HEK293 (cell line): ENCODE measurements around the gene ISOC2.
A peak's percentile ranks its signal among the peaks of the same experiment; 100 is the strongest.

Experiments
- CTCF ChIA-PET: fragments of 350-600 bp; formaldehyde crosslinking; extraction: SDS; loops from one replicate; lab custom pipeline; 2021; ENCODE audit warnings: antibody characterized with exemption; lab: Yijun Ruan, JAX
- POLR2A ChIA-PET: fragments of 300-600 bp; formaldehyde crosslinking; extraction: SDS; loops from one replicate; lab custom pipeline; 2020; ENCODE audit warnings: antibody characterized with exemption, inconsistent platforms; lab: Yijun Ruan, JAX
- H3K27ac ChIP-seq: fragments of 200-500 bp; sonication (Bioruptor generic); 2 replicates; pipeline ENCODE4 v1.5.1; 2014; ENCODE audit warnings: low read depth, low read length, control low read depth, inconsistent platforms; ENCODE audit errors: extremely low read depth
- H3K36me3 ChIP-seq, 2 experiments: fragments of 200-500 bp in 1 of 2; sonication (Bioruptor generic) in 1 of 2; 1 replicate in 1 of 2; 2 replicates in 1 of 2; pipeline ENCODE4 v1.5.1; 2014 to 2017; ENCODE audit warnings: inconsistent platforms in 2 of 2, low read length in 2 of 2; ENCODE audit not compliant: control insufficient read depth in 2 of 2, insufficient read depth in 1 of 2
- H3K4me1 ChIP-seq: fragments of 200-500 bp; sonication (Bioruptor generic); 2 replicates; pipeline ENCODE4 v1.5.1; 2014; ENCODE audit warnings: mild to moderate bottlenecking, low read length, inconsistent platforms; ENCODE audit not compliant: control insufficient read depth, insufficient read depth
- H3K4me3 ChIP-seq: 2 replicates; pipeline ENCODE4 v1.5.1; 2011; ENCODE audit warnings: low read depth, mild to moderate bottlenecking, control low read depth, low read length, moderate library complexity
- H3K9me3 ChIP-seq: fragments of 200-500 bp; sonication (Bioruptor generic); 2 replicates; pipeline ENCODE4 v1.5.1; 2014; ENCODE audit warnings: low read depth, low read length, inconsistent platforms; ENCODE audit not compliant: control insufficient read depth, insufficient read depth
- HOXD13 ChIP-seq: sonication (generic); formaldehyde crosslinking; IDR thresholded peaks from 2 replicates; pipeline ENCODE4 v1.8.0; 2022; ENCODE audit warnings: missing genetic modification reagents, borderline replicate concordance
- PRDM1 ChIP-seq: fragments of 450-650 bp; formaldehyde crosslinking; IDR thresholded peaks from 2 replicates; pipeline ENCODE4; 2016; ENCODE audit warnings: missing biosample characterization, missing genetic modification characterization
- RBAK ChIP-seq: fragments of 450-650 bp; formaldehyde crosslinking; IDR thresholded peaks from 2 replicates; pipeline ENCODE4 v1.5.1; 2016; ENCODE audit warnings: missing biosample characterization, missing genetic modification characterization
- SCRT1 ChIP-seq: fragments of 450-650 bp; formaldehyde crosslinking; IDR thresholded peaks from 2 replicates; pipeline ENCODE4 v1.5.1; 2016; ENCODE audit warnings: missing biosample characterization, missing genetic modification characterization, borderline replicate concordance
- SCRT2 ChIP-seq: fragments of 450-650 bp; formaldehyde crosslinking; IDR thresholded peaks from 2 replicates; pipeline ENCODE4 v1.5.1; 2016; ENCODE audit warnings: missing biosample characterization, missing genetic modification characterization
- TCF7L2 ChIP-seq: IDR thresholded peaks from 2 replicates; pipeline ENCODE4 v1.6.1; 2011; ENCODE audit warnings: low read depth, mild to moderate bottlenecking, inconsistent platforms, low read length, moderate library complexity, borderline replicate concordance
- ZFP37 ChIP-seq: fragments of 450-650 bp; formaldehyde crosslinking; IDR thresholded peaks from 2 replicates; pipeline ENCODE4 v1.5.1; 2016; ENCODE audit warnings: missing biosample characterization, missing genetic modification characterization
- ZFP69B ChIP-seq: fragments of 450-650 bp; formaldehyde crosslinking; IDR thresholded peaks from 2 replicates; pipeline ENCODE4 v1.5.1; 2016; ENCODE audit warnings: missing biosample characterization, missing genetic modification characterization
- ZNF138 ChIP-seq: fragments of 450-650 bp; formaldehyde crosslinking; IDR thresholded peaks from 2 replicates; pipeline ENCODE4 v1.5.1; 2016; ENCODE audit warnings: missing biosample characterization, missing genetic modification characterization, borderline replicate concordance
- ZNF146 ChIP-seq: fragments of 450-650 bp; formaldehyde crosslinking; IDR thresholded peaks from 2 replicates; pipeline ENCODE4 v1.5.1; 2016; ENCODE audit warnings: missing biosample characterization, missing genetic modification characterization
- ZNF184 ChIP-seq: fragments of 450-650 bp; IDR thresholded peaks from 2 replicates; pipeline ENCODE4 v1.5.1; 2018; ENCODE audit warnings: missing biosample characterization, mild to moderate bottlenecking, missing genetic modification characterization
- ZNF2 ChIP-seq: fragments of 450-650 bp; formaldehyde crosslinking; IDR thresholded peaks from 2 replicates; pipeline ENCODE4 v1.5.1; 2016; ENCODE audit warnings: missing biosample characterization, missing genetic modification characterization
- ZNF274 ChIP-seq, 2 experiments: fragments of 200-500 bp in 1 of 2; fragments of 450-650 bp in 1 of 2; sonication (Bioruptor generic) in 1 of 2; formaldehyde crosslinking in 1 of 2; IDR thresholded peaks; 2 replicates each; pipeline versions ENCODE4 v1.5.1 to v1.6.1; 2014 to 2016; ENCODE audit warnings: borderline replicate concordance in 1 of 2, inconsistent platforms in 1 of 2, low read length in 1 of 2, missing biosample characterization in 1 of 2, missing genetic modification characterization in 1 of 2
- ZNF561 ChIP-seq: fragments of 450-650 bp; IDR thresholded peaks from 2 replicates; pipeline ENCODE4 v1.5.1; 2018; ENCODE audit warnings: missing biosample characterization, missing genetic modification characterization, borderline replicate concordance
- ZNF600 ChIP-seq: fragments of 450-650 bp; formaldehyde crosslinking; IDR thresholded peaks from 2 replicates; pipeline ENCODE4 v1.5.1; 2016; ENCODE audit warnings: missing biosample characterization, missing genetic modification characterization
- ZNF629 ChIP-seq: fragments of 450-650 bp; formaldehyde crosslinking; IDR thresholded peaks from 2 replicates; pipeline ENCODE4 v1.5.1; 2017; ENCODE audit warnings: missing biosample characterization, missing genetic modification characterization
- ZNF785 ChIP-seq: fragments of 450-650 bp; formaldehyde crosslinking; IDR thresholded peaks from 2 replicates; pipeline ENCODE4 v1.5.1; 2016; ENCODE audit warnings: missing biosample characterization, missing genetic modification characterization
- ZNF843 ChIP-seq: fragments of 450-650 bp; formaldehyde crosslinking; IDR thresholded peaks from 2 replicates; pipeline ENCODE4 v1.5.1; 2016; ENCODE audit warnings: missing biosample characterization, missing genetic modification characterization
- TF ChIP-seq, protein P1 (sequence below): fragments of 450-650 bp; formaldehyde crosslinking; IDR thresholded peaks from 2 replicates; pipeline ENCODE4; 2016; ENCODE audit warnings: missing biosample characterization, missing genetic modification characterization
- TF ChIP-seq, protein P2 (sequence below): fragments of 450-650 bp; formaldehyde crosslinking; IDR thresholded peaks from 2 replicates; pipeline ENCODE4 v1.5.1; 2016; ENCODE audit warnings: missing biosample characterization, missing genetic modification characterization

The ISOC2 gene

DNA sequence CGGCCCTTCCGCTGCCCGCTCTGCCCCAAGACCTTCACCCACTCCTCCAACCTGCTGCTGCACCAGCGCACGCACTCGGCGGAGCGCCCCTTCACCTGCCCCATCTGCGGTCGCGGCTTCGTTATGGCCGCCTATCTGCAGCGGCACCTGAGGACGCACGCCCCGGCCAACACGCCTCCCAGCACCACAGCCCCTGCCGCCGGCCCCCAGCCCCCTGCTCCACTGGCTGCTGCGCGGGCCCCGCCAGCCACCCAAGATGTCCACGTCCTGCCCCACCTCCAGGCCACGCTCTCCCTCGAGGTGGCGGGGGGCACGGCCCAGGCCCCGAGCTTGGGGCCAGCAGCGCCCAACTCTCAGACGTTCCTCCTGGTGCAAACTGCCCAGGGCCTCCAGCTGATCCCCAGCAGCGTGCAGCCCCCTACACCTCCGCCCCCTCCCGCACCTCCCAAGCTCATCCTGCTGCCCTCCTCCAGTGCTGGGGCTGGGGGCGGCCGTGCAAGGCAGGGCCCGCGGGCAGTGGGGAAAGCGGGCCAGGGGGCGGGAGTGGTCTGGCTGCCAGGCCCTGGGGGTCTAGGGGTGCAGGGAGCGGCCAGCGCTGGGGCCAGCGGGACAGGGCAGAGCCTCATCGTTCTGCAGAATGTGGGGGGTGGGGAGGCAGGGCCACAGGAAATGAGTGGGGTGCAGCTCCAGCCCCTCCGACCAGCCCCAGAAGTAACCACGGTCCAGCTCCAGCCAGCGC, 21.7 kb upstream of the ISOC2 start:
- Histone ChIP-seq H3K4me1 (peaks cover 23% of the 10 kb centered on the region), H3K36me3 (peaks cover 0 to 9% of the 10 kb centered on the region in 2 experiments; a peak in 1 of 3 replicates), H3K9me3 (no peaks in the 10 kb centered on the region), H3K27ac (no peak overlapping the region), H3K4me3 (no peak overlapping the region)
- TF ChIP-seq ZNF843 (tag by site-specific recombination) (no peak), ZNF600 (tag by site-specific recombination) (peak; percentile 58; the same call in 1 of the 2 replicates), ZNF274 (IDR thresholded peaks at IDR 0.05; ENCODE audit: low read length) (no peak), ZNF274 (tag by site-specific recombination; IDR thresholded peaks at IDR 0.05; ENCODE audit: borderline replicate concordance) (no peak), ZFP69B (tag by site-specific recombination) (no peak)
- CTCF ChIA-PET = interaction anchor here (0.8 to 2.1 kb wide), 2 partner anchors 15 to 21 kb away, joined by 5 to 16 read pairs; no protein-coding TSS in a partner anchor
- POLR2A ChIA-PET = interaction anchor here (1.0 kb wide), 1 partner anchor 21 kb away, joined by 4 read pairs; no protein-coding TSS in a partner anchor

DNA sequence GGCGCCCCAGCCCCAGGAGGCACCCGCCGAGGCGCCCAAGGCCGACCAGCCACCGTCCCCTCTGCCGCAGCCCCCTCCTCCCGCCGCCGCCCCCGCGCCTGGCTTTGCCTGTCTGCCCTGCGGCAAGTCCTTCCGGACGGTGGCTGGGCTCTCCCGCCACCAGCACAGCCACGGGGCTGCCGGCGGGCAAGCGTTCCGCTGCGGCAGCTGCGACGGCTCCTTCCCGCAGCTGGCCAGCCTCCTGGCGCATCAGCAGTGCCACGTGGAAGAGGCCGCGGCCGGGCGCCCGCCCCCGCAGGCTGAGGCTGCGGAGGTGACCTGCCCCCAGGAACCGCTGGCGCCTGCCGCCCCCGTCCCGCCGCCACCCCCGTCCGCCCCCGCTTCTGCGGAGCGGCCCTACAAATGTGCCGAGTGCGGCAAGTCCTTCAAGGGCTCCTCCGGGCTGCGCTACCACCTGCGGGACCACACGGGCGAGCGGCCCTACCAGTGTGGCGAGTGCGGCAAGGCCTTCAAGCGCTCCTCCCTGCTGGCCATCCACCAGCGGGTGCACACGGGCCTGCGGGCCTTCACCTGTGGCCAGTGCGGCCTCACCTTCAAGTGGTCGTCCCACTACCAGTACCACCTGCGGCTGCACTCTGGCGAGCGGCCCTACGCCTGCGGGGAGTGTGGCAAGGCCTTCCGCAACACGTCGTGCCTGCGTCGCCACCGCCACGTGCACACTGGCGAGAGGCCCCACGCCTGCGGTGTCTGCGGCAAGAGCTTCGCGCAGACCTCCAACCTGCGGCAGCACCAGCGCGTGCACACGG, 20.9 kb upstream of the ISOC2 start:
- no peak overlapping the region for H3K27ac ChIP-seq
- TF ChIP-seq SCRT1 (tag by site-specific recombination) = peak; percentile 67; the same call in 1 of the 2 replicates
- no peak for TF ChIP-seq ZNF274 (IDR thresholded peaks at IDR 0.05; ENCODE audit: low read length)
- TF ChIP-seq ZNF274 (tag by site-specific recombination; IDR thresholded peaks at IDR 0.05; ENCODE audit: borderline replicate concordance) = no peak
- peak; percentile 61; the same call in 1 of the 2 replicates for TF ChIP-seq SCRT2 (tag by site-specific recombination)
- ChIA-PET POLR2A (interaction anchor here (0.5 kb wide), 1 partner anchor 118 kb away, joined by 4 read pairs; the partner anchor contains the start of gene ZNF524), CTCF (interaction anchor here (1.0 kb wide), 1 partner anchor 21 kb away, joined by 3 read pairs; no protein-coding TSS in a partner anchor)
- H3K4me1 ChIP-seq = peaks cover 27% of the 10 kb centered on the region
- H3K4me3 ChIP-seq = no peak overlapping the region
- no peaks in the 10 kb centered on the region for H3K9me3 ChIP-seq
- peaks cover 0 to 9% of the 10 kb centered on the region in 2 experiments; a peak in 1 of 3 replicates for H3K36me3 ChIP-seq

DNA sequence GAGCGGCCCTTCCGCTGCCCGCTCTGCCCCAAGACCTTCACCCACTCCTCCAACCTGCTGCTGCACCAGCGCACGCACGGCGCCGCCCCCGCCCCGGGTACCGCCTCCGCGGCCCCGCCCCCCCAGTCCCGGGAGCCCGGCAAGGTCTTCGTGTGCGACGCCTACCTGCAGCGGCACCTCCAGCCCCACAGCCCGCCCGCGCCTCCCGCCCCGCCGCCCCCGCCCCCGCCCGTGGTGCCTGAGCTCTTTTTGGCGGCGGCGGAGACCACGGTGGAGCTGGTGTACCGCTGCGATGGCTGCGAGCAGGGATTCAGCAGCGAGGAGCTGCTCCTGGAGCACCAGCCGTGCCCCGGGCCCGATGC, 20.3 kb upstream of the ISOC2 start:
- Histone ChIP-seq H3K36me3 (peaks cover 0 to 9% of the 10 kb centered on the region in 2 experiments; a peak in 1 of 3 replicates), H3K9me3 (no peaks in the 10 kb centered on the region), H3K27ac (no peak overlapping the region), H3K4me3 (no peak overlapping the region), H3K4me1 (peaks cover 21% of the 10 kb centered on the region)
- CTCF ChIA-PET = interaction anchor here (1.0 kb wide), 1 partner anchor 22 kb away, joined by 3 read pairs; no protein-coding TSS in a partner anchor
- POLR2A ChIA-PET = interaction anchor here (0.5 kb wide), 1 partner anchor 118 kb away, joined by 4 read pairs; the partner anchor contains the start of gene ZNF524
- no peak for TF ChIP-seq ZNF561
- TF ChIP-seq, protein P1, sequence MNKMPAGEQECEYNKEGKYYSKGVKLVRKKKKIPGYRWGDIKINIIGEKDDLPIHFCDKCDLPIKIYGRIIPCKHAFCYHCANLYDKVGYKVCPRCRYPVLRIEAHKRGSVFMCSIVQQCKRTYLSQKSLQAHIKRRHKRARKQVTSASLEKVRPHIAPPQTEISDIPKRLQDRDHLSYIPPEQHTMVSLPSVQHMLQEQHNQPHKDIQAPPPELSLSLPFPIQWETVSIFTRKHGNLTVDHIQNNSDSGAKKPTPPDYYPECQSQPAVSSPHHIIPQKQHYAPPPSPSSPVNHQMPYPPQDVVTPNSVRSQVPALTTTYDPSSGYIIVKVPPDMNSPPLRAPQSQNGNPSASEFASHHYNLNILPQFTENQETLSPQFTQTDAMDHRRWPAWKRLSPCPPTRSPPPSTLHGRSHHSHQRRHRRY (tag by site-specific recombination) = no peak
- no peak for TF ChIP-seq ZNF629
- no peak for TF ChIP-seq HOXD13
- no peak for TF ChIP-seq PRDM1 (tag by site-specific recombination)
- no peak for TF ChIP-seq ZFP37 (tag by site-specific recombination)
- TF ChIP-seq ZNF785 (tag by site-specific recombination) = no peak
- TF ChIP-seq, protein P2, sequence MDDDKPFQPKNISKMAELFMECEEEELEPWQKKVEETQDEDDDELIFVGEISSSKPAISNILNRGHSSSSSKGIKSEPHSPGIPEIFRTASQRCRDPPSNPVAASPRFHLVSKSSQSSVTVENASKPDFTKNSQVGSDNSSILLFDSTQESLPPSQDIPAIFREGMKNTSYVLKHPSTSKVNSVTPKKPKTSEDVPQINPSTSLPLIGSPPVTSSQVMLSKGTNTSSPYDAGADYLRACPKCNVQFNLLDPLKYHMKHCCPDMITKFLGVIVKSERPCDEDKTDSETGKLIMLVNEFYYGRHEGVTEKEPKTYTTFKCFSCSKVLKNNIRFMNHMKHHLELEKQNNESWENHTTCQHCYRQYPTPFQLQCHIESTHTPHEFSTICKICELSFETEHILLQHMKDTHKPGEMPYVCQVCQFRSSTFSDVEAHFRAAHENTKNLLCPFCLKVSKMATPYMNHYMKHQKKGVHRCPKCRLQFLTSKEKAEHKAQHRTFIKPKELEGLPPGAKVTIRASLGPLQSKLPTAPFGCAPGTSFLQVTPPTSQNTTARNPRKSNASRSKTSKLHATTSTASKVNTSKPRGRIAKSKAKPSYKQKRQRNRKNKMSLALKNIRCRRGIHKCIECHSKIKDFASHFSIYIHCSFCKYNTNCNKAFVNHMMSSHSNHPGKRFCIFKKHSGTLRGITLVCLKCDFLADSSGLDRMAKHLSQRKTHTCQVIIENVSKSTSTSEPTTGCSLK (tag by site-specific recombination) = no peak
- no peak for TF ChIP-seq RBAK (tag by site-specific recombination)
- TF ChIP-seq SCRT1 (tag by site-specific recombination) = no peak
- no peak for TF ChIP-seq ZNF138 (tag by site-specific recombination)
- TF ChIP-seq TCF7L2 = no peak
- TF ChIP-seq ZNF2 = no peak
- TF ChIP-seq ZNF146 = no peak
- no peak for TF ChIP-seq ZNF184 (tag by site-specific recombination)
